Fibroblast of mammary gland (primary cell): ENCODE data around the gene RHBDF2.

Source experiments
- DNase-seq: peaks from one replicate; pipeline ENCODE4 v3.0.0-alpha.2; 2010; ENCODE audit warnings: low read depth
- H3K4me3 ChIP-seq: 2 replicates; pipeline ENCODE4 v1.5.1; 2011; ENCODE audit warnings: low read depth, mild to moderate bottlenecking, low read length, moderate library complexity; ENCODE audit not compliant: control insufficient read depth
- TF ChIP-seq, protein P1 (sequence below): conservative IDR thresholded peaks from 2 replicates; pipeline ENCODE4 v1.5.1; 2011; ENCODE audit warnings: low read depth, low read length, inconsistent platforms; ENCODE audit not compliant: control insufficient read depth, insufficient read depth

RHBDF2 gene

DNA sequence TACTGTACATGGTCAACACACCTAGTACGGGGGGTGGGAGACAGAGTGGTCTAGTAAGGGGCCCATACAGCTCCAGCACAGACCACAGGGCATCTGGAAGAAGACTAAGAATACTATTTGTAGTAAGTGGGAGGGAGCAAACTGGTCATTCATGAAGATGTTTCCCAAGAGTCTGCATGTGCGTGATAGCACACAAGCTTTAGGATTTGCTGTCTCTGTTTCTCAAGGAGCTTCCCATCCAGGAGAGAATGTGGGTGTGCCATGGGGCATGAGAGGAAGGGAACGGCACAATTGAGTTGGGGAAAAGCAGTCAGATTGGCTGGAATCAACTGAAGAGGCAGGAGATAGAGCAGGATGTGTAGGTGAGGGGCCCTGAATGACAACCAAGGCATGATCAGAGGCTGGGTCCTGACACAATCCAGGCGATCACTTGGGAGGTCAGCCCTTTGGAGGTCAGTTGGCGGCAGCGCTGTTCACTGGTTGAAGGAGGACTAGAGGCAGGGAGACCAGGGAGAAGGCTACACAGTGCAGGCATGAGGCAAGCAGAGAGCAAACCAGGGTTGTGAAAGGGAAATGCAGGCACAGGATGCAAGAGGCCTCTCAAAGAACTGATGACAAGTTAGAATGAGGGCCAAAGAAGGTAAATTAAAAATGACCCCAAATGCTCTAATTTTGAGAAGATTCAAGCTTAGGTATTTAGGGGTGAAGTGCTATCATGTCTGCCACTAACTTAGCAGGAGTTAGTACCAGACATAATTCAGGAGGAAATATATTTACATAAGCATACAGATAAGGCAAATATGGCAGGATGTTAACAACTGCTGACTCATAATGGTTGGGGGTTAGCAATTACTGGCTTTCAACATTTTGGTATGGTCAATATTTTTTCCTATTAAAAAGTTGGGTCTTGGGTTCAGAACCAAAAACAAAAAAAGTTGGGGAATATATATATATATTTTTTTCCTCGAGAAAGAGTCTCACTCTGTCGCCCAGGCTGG is 58.6 kb downstream of the RHBDF2 start:
- no peak overlapping the region for H3K4me3 ChIP-seq
- TF ChIP-seq, protein P1, sequence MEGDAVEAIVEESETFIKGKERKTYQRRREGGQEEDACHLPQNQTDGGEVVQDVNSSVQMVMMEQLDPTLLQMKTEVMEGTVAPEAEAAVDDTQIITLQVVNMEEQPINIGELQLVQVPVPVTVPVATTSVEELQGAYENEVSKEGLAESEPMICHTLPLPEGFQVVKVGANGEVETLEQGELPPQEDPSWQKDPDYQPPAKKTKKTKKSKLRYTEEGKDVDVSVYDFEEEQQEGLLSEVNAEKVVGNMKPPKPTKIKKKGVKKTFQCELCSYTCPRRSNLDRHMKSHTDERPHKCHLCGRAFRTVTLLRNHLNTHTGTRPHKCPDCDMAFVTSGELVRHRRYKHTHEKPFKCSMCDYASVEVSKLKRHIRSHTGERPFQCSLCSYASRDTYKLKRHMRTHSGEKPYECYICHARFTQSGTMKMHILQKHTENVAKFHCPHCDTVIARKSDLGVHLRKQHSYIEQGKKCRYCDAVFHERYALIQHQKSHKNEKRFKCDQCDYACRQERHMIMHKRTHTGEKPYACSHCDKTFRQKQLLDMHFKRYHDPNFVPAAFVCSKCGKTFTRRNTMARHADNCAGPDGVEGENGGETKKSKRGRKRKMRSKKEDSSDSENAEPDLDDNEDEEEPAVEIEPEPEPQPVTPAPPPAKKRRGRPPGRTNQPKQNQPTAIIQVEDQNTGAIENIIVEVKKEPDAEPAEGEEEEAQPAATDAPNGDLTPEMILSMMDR = no peak
- DNase-seq = no peak

DNA sequence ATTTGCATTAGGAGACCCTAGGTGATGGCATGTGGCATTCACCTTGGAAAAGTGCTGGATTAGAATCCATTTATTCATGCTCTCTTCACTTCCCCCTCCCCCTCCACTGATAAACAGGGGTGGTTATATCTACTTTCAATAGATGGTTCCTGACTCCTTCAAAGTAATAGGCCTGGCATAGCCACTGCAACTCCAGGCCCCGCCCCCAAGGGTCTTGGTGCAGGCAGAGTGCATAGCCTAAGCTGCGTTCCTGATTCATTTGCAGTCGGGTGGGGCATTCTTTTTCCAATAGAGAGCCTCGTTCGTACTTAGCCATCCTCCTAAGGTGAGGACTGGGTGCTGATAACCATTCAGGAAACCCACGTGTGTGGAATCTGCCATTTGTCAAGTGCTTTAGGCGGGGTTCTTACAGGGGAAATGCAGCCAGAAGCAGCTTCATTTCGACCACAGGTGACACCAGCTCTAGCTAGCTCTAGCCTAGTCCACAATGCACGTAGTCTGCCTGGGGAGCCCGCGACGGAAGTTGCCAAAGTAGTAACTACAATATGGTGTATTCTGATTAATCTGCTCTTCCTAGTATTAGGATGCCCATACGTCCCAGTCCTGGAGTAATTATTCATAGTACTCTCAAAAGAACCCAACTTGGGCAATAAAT is 59.4 kb downstream of the RHBDF2 start:
- H3K4me3 ChIP-seq = no peak overlapping the region
- TF ChIP-seq, protein P1 = no peak
- DNase-seq = no peak

DNA sequence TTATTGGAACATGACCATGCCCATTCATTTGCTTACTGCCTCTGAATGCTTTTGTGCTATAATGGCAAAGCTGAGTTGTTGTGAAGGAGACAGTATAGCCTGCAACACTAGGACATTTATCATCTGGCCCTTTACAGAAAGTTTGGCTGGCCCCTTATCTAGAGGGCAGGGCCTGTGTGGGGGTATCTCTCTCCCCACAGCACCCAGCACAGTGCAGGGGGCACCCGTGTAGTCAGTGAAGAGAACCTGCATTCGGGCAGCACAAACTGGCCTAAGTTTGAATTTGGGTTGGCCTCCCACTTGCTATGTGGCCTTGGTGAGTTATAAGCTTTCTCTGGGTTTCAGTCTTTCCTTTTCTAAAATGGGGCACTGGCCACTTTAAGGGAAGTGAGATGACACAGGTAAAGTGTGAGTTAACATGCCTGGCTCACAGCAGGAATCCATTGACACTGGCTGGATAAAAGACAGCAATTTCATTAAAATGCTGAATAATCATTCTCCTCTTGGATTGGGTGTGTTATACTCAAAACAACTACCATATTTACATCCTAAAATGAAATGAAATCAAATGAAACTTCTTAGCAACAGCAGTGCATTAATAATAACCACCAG is 60.4 kb downstream of the RHBDF2 start:
- no peak for DNase-seq
- H3K4me3 ChIP-seq = no peak overlapping the region
- TF ChIP-seq, protein P1 = no peak

DNA sequence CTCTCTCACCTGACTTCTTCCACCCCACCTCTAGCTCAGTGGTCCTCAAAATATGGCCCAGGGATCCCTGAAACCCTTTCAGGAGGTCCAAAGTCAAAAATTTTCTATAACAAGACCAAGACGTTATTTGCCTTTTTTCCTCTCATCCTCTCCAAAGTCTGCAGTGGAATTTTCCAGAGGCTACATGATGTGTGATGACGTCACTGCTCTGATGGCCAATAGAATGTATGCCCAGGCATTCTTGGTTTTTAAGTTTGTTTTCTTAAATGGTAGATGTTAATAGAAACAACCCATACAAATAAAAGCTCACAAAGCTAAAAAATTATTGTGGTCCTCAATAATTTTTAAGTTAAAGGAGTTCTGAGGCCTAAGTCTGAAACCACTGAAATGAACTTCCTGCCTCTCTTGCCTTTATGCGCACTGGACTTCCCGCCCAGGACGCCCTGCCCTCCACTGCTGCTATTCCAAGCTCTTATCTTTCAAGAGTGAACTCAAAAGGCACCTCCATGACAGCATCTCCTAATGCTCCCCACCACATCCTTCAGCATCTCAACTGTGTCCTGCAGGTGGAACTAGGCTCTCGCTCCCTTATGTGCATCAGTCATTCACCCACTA is 61.8 kb downstream of the RHBDF2 start:
- H3K4me3 ChIP-seq = no peak overlapping the region
- TF ChIP-seq, protein P1 = no peak
- DNase-seq = no peak

DNA sequence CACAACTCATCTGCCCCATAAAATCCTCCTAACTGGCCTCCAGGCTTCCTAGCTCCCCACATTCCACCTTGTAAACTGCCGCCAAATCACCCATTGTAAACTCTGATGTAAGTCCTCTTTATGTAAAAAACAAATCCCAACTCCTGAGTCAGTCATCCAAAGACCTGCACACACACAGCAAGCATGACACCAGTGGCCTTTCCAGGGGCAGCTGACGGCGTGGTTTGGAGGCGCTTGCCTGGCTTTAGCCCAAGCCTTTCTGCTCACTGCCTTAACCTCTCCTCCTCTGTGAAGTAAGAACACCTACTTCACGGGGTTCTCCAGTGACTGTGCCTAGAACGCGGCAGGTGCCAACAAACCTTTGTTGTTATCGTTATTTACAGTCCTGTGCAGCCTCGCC is 62.3 kb downstream of the RHBDF2 start:
- TF ChIP-seq, protein P1 = no peak
- H3K4me3 ChIP-seq = no peak overlapping the region
- no peak for DNase-seq
